Mammary epithelial cell (primary cell): ENCODE measurements around the gene TMEM82.

Source experiments
- CTCF ChIP-seq, 2 donors: IDR thresholded peaks in 1 of 2; conservative IDR thresholded peaks in 1 of 2; 2 replicates each; pipeline ENCODE4 v1.5.1; 2011 to 2012; ENCODE audit warnings: inconsistent platforms in 2 of 2, low read length in 2 of 2, mild to moderate bottlenecking in 2 of 2, control low read depth in 1 of 2, low read depth in 1 of 2; ENCODE audit not compliant: insufficient read depth in 1 of 2; ENCODE audit errors: extremely low read depth in 1 of 2
- EZH2 ChIP-seq: IDR thresholded peaks from 2 replicates; pipeline ENCODE4 v1.6.1; 2012; ENCODE audit warnings: low read length, inconsistent platforms, borderline replicate concordance

GRCh38 chr1:15708486-15709137 lies 33.7 kb upstream of the TMEM82 start:
- TF ChIP-seq CTCF (conservative IDR thresholded peaks at IDR 0.05 in 1 of 2, IDR thresholded peaks at IDR 0.05 in 1 of 2; ENCODE audit: extremely low read depth in 1 of 2, insufficient read depth in 1 of 2, low read depth in 1 of 2, low read length in 2 of 2) (no peak), EZH2 (no peak)
